ENCODE data around the gene COMT.

COMT gene

DNA sequence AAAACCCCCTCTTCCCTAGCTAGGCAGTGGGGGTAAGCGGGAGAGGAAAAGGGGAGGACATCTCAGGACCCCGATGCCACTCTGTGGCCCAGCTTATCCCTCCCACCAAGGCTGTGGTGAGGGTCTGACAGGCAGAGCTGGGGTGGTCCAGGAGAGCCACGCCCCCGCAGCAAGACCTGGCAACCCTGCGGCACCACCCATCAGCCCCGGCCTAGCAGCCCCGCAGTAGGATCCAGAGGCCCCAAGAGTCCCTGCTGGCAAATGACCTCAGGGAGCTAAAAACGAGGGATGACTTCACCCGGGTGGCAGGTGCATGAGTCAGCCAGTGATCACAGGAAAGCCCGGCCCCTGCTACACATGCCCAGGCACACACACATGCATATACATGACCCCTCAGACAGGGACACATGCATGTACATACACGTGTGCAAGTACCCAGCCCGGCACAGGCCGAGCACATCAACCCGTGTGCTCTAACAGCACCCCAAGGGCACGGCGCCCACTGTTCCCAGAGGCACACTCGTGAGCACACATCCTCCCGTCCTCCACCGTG lies 42.7 kb downstream of the COMT start:
- DNase-seq: no peak

DNA sequence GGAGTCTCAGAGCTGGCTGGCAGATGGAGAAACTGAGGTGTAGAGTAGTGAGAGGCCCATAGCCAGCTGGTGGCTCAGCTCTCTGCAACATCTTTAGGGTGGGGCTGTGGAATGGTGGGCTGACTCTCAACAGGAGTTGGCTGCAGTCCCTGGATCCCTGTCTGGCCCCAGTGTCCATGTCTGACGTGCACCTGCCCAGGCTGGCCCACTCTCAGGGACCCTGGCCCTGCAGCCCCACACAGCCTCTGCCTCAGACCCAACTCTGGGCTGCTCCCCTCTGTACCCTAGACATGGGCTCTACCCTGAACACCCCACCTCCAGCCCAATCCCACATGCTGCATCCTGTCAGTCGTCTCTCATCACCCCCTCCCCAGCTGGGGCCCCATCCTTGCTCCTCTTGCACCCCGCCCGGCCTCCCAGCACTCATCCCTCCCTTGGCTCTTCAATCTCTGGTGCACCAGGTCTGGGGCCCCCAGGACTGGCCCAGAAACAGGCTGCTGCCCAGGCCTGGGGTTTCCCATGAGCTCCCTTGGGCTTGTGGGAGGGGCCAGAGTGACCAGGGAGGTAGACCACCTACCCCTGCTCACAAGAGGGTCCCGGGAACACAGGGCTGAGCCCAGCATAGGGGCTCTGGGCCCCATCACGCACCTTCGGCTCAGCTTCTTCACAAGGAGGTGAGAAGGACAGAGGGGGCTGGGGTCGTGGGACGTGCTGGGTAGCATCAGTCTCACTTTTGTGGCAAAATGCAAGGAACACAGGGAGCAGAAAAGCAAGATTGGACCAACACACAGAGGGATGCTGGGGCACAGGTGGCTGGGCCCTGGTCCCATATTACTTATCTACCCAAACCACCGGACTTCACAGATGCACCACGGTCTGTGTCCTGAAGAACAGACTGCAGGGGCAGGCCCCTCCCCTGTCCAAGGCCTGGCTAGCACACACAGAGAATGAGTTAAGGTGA lies 43.6 kb downstream of the COMT start:
- no peak for DNase-seq

DNA sequence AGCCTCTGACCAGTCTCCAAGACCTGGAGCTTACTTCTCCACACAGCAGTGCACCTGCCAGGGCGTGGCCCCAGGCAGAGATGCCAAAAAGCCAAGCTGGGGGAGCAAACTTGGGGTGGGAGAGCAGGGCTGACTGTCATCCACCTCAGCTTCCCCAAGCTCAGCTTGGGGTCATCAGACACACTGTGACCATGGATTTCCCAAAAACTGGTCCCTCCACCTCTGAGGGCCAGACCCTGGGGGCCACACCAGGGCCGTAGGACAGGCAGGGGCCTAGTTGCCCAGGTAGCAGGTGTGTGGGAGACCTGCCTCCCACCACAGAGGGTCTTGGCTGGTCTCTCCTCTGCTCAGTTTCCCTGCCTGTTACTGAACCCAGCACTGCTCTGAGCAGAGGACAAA lies 44.4 kb downstream of the COMT start:
- no peak for DNase-seq

DNA sequence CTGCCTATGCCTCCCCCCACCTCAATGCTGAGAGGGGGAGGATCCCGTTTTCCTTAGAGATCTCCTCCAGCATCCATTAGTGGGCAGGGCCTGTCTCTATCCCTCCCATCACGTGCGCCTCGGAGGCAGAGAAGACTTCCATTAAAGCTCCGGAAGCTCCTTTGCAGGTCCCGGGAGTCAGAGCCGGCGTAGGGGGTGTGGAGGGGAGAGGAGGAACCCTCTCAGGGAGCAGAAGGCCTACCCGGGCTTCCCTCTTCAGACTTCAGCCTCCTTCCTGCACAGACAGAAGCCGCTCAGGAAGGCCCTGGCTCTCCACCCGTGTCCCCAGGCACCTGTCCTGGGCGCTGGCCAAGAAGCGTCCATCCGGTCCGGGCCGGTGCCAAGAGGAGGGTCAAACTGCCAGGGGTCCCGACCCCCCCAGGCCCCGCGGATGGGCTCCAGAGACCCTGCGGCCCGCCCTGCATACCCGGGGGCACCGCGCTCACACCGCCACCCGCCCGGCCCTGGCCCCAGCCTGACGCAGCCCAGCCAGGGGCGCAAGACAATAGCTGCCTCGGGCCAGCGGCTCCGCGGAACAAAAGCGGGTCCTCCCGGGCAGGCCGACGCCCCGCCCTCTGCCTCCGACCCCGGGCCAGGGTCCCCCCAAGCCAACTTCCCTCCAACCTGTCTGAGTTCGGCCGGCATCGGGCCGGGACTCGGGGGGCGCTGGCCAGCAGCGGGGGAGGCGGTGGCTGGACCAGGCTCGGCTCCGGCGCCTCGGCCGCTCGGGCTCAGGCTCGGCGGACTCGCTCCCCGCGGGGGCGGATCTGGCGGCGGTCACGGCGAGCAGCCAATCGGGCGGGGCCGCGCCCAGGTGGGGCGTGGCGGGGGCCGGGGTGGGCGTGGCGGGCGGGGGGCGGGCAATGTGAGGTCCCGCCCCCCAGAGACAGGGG lies 45.1 kb downstream of the COMT start:
- DNase-seq: peak; percentile 52

DNA sequence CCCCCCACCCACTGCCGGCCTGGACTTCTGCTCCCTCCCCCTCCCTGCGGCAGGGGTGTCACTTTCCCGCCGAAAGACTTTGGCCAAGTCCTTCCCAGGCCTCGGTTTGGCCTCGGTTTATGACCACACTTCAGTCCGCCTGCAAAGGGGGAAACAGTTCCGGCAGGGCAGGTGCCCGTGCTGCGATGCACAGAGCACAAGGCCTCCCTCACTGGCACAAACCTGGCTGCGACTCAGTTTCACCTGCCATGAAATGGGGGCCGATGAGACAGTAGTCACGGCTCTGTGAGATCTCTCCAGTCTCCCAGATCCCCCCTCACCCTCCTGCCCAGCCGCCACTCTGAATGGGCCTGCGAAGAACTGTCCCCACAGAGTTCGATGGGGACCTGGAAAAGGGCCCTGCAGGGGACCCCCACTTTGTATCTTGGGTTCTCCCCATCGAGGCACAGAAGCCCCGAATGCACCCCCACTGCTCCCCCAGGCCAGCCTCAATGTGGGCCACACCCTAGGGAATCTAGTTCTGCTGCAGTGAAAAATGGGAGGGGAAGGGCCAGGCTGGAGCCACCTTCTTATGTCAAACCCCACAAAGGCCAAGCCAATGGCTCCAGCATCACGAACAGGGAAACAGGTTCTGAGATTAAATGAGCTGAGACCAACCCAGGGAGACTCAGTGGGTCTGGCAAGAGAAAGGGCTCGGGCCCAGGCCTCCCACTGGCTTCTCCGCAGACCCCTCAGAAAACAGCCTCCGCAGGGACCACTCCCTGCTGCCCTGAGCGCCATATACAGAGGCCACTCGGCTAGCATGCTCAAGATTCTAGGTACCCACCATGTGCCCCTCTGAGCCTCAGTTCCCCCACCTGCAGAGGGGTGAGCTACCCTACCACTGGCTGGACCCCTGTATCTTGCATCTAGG lies 46.1 kb downstream of the COMT start:
- no peak for DNase-seq

DNA sequence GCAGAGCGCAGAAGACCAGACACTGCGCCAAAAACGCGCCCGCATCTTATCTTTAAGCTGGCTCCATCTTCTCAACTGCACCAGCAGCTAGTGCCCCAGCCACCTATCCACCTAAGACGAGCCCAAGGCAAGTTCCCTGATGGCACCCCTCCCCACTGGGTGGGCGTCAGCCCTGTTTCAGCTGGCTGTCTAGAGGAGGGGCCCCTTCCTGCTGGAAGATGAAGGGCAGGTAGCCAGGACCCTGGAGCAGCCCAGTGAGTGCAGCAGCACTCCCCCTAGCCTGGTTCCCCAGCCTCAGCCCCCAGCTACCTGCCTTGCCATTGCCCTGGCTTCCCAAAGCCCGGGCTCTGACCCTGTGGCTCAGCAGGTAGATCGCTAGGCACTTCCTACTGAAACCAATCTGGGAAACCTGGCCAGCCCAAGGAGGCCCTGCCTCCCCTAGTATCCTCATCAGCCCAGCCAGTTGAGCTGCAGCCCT lies 46.8 kb downstream of the COMT start:
- DNase-seq: no peak

DNA sequence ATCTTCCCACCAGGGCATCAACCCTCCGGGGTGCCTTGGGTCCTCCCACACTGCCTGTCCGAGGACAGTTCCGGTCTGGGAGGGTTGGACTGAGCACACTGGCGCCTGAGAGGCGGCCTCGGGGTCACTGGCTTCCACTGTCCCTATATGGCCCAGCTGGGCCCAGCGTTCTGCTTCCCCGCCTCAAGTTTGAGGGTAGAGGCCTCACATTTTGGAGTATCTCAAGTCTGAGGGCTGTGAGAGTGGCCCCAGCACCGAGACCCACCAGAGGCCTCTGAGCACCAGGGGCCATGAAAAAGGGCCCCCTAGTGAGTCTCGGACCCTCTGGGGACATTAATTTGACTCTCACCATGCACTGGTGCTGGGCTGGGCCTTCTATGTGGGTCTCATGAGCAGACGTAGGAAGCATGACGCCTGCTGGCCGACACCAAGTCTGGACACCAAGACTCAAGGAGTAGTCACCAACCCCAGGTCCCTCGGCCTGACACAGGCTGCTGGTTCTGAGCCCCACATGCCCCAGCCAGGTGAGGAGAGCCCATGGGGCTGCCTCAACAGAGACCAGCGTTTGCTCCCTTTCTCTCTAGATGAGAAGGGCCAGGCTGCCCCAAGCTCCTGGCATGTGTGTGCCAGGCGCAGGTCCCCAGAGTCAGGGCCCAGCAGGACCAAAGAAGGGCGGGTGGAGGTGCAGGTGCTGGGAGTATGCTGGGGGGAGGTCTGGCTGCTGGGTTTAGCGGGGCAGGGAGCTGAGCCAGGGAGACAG lies 47.6 kb downstream of the COMT start:
- DNase-seq: no peak

DNA sequence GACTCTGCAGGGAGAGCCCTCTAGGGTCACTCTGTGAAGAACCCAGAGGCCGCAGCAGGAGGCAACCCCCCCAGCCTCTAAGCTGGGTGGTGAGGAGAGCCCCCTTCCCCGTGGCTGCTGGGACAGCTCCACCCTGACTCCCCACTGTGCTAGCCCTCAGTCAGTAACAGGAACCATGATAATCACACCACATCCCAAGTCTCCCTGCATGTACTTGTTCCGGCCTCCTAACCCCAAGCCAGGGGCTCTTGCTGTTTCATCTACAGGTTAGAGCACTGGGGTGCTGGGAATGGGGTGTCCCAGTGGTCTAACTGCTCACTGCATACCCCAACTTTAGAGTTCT lies 48.1 kb downstream of the COMT start:
- no peak for DNase-seq

DNA sequence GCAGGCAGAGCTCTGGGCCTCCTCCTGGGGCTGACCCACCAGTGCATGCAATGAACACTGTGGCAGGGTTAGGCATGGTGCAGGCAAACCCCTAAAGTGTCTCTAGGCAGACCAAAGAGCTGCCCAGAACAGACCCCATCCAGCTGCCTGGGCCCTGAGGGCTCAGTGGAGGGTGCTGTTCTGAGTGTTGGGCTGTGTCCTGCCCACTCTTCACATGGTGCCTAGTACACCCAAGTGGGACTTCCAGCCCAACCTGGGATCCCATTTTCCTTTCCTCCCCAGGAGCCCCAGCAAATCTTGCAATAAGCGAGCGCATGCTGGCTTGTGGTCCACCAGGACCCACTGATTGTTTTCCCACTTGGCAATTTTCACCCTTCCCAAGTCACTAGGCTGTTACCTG lies 48.6 kb downstream of the COMT start:
- no peak for DNase-seq

DNA sequence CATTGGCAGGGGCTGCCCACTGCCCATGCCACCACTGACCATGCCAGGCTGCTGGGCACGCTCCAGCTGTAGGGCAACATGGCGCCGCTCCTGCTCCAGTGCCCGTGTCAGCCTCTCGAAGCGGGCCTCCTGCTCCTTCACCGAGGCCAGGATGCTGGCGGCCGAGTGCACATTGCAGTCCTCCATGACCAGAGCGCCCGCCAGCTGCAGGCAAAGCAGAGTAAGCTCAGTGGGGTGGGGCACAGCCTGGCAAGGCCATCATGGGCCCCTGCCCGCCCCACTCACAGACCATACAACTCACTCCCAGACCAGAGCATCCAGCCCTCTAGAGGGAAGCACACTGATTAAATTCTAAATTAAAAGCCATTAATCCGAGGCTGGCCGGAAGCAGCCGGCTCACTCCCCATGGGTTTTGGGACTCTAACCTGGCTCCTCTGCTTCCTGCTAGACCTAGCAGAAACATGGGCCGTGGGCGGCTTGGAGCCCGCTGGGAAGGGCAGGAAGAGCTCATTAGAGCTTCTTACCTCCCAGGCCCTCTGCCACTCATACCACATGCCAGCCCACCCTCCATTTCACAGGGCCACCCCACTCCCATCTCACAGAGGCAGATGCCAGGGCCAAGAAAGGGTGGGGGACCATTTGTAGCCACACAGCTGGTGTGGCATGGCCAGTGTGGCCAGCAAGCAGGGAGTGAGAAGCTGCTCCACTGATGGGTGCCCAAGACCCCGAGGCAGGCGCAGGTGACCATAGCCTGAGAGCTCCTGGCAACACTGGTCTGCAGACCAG lies 49.2 kb downstream of the COMT start:
- DNase-seq: no peak

DNA sequence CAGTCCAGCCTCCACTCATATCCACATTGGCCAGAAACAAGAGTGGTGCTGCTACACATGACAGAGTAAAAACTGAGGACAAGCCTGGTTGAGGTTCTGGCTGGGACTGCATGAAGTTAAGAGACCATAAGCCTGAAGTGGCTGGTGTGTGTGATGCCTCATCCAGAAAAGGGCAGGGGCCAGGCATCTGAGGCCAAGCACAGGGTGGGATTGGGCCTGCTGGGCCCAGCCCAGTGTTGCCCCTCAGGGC lies 49.7 kb downstream of the COMT start:
- no peak for DNase-seq

DNA sequence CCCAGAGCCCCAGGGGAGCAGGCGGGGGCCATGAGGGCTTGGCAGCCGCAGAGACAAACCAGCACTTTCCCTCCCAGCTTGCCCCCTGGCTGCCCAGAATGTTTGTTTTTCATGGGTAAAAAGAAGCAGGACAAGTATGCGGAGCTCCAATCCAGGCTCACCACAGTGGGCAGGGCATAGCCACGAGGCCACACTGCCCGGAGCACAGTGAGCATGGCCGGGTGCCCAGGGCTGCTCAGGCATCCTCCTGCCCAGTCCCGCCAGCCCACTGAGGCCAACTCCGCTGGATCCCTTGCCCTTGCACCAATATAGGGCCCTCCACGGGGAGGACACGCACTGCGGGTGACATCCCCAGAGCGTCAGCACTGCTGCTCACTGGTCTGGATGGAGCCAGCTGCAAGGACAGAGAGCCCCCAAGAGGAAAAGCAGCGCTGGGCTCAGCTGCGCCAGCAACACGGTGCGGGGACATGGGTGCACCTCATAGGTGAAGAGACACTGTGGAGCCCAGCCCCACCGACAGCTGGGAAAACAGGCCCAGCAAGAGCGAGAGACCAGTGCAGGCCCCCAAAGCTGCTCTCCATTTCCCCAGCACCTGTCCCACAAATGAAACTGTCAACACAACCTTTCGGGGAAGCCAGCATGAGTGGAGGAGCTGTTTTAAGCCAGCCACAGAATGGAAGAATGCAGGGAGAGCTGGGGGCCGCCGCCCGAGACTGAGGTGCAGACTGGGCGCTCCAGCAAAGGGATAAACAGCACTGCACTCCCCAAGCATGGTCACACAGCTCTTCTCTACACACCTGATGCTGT lies 50.3 kb downstream of the COMT start:
- no peak for DNase-seq

DNA sequence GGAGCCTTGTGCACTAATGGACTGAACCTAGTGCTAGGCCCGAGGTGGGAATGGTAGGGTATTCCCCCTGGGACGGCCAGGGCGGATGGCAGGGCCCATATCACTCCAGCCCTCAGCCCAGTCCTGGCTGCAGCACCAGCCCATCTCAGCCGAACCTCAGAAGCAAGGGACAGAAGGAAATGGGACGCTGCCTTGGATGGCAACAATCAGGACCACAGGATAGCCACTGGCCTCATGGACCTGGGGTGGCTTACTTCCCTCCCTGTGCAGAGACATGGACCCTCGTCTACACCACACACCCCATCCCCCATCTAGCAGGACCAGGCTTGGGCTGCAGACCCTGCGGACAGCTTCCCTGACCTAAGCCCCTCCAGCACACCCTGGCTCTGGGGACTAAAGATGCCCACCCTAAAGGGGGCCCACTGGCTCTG lies 50.9 kb downstream of the COMT start:
- DNase-seq: no peak

DNA sequence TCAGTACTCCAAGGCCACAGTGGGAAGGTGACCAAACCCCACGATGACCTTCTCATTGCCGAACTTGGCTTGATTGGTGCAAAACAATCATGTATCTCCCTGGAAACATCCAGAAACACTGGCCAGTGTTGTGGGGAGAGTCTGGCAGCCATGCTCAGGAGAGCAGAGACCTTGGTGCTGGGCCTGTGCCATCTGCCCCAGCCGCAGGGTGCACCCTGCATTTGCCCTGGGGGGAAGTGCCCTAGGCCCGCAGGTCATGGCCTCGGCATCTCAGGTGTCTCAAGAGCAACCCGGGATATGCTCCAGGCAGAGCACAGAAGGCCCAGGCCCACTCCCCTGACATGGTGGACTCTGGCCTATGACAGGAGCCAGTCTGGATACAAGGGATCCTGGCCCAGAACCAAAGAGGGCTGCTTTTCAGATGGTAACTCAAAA lies 51.4 kb downstream of the COMT start:
- DNase-seq: no peak

DNA sequence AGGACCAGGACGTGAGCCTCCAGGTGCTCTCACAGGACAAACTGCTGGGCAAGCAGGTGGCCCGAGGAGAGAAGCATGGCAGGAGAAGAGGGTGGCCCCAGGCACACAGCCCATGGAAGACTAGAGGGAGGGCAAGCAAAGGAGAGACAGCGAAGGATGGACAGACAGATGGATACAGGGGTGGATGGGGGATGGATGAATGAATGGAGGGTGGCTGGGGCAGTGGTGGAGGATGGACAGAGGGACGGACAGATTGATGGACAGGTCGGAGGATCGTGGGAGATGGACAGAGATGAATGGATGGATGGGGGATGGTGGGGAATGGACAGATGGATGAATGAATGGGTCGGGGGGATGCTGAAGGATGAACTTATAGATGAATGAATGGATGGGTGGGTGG lies 52.4 kb downstream of the COMT start:
- no peak for DNase-seq

DNA sequence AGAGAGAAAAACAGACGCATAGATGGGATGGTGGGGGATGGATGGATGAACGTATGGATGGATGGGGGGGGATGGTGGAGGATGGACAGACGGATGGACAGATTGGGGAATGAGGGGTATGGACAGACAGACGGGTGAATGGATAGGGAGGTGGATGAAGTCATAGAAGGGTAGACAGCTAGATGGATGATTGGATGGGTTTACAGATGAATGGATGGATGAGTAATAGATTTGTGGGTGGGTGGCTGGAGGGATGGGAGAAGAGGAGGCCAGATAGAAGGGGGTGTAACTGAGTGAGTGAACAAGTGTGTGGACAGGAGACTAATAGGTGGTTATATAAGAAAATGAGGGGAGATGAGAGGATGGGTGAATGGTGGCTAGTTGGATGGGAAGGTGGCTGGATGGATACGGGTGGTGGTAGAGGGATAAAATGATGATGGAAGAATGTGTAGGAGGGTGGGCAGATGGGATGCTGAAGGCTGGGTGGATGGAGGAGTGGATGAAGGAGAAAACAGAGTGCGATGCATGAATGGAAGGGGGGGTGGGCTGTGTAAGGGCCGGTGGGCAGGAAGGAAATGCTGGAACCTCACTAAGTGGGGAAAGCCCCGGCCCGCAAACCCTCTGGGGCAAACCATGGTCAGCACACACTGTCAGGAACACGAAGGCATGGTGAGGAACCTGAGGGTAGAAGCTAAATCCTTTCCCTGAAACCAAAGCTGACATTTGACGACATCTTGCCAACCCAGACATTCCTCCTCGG lies 53.5 kb downstream of the COMT start:
- no peak for DNase-seq

DNA sequence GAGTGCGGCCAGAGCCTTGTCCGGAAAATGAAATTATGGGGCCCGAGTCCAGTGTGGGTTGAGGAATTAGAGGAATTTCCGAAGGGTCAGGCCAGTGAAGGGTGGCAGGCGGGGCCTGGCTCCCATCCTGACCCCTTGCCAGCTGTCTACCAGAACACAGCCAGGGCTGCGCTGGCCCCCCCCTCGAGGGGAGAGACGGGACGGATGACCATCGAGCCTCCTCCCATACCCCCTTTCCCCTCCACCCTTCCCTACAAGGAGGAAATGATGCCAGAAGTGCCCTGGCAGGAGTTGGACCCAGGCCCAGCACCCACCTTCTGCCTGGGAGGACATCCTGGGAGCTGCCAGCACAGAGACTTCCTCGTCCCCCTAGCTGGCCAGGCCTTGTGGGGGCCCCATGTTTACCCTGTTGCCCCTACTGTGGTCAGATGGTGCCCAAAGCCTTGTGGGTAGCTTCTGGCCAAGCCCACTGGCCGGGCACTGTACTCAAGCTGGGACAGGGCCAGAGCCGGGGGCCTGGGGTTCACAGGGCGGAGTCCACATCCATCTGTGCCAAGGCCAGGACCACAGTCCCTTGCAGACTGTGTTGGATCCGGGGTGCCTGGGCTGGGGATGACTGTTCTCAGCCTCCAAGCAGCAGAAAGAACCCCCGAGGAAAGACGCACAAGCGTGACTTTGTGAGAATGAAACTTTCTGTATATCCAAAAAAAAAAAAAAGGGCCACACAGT lies 54.2 kb downstream of the COMT start:
- no peak for DNase-seq

DNA sequence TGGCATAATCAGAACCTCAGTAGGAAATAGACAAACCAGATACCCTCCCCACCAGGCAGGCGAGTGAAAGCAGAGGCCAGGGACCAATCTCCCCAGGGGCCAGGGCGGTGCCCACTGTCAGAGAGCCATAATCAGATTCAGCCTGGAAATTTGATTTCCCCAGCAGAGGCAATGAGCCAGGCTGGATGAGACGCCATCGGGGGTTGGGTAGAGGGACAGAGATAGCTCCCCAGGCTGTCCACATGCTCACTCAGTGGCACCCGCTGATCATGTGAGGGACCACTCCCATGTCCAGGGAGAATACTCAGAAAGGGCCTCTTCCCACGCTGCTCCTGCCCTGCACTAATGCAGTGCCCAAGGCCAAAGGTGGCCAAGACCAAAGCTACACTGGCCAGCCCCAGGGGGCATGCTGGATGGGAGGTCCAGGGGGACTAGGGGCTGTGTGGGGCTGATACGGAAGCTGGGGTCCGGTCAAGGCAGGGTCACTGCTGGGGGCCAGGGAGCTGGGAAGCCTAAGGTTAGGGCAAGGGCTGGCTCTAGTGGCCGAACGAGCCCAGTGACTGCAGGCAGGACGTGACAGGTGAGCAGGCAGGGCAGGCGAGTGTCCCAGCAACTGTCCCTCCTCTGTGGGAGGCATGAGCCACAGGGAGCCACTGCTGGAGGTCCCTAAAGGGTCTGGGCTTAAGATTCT lies 55.3 kb downstream of the COMT start:
- DNase-seq: no peak
